SKM-1 (cell line): Measurements from ENCODE around the gene PGPEP1.
"Not testable (repeated sequence)": the region's sequence is repeated elsewhere in the genome, so short reads cannot be mapped to it uniquely, and the experiment has no call there.

Experiments used
- DNase-seq: peaks from one replicate; lab custom pipeline; 2025; ENCODE audit not compliant: unreplicated experiment; lab: John Stamatoyannopoulos, UW

PGPEP1 gene

GRCh38 chr19:18389726-18390064, 49.3 kb downstream of the PGPEP1 start:
- no peak for DNase-seq

- no peak for DNase-seq
Measured at GRCh38 chr19:18390065-18390907, 49.9 kb downstream of the PGPEP1 start.

- DNase-seq, result no peak
Measured at GRCh38 chr19:18391509-18392075, 51.2 kb downstream of the PGPEP1 start.

GRCh38 chr19:18392417-18392816, 52.0 kb downstream of the PGPEP1 start:
- DNase-seq, result peak; percentile 65

- DNase-seq, result no peak
Measured at GRCh38 chr19:18392926-18393325, 52.5 kb downstream of the PGPEP1 start.

GRCh38 chr19:18393836-18394235, 53.4 kb downstream of the PGPEP1 start:
- DNase-seq, result no peak

GRCh38 chr19:18396471-18397241, 56.3 kb downstream of the PGPEP1 start:
- DNase-seq, result no peak

- peak; percentile 93 for DNase-seq
Measured at GRCh38 chr19:18397242-18398202, 57.1 kb downstream of the PGPEP1 start, which contains the start of gene LRRC25. Gene LRRC25 (minus strand): TSS chr19:18397622. CDS start chr19:18396963, 659 bp downstream.

GRCh38 chr19:18399008-18399407, 58.6 kb downstream of the PGPEP1 start:
- DNase-seq, result no peak

- DNase-seq, result peak; percentile 76
Measured at GRCh38 chr19:18401580-18402112, 61.2 kb downstream of the PGPEP1 start.

GRCh38 chr19:18402455-18403248, 62.3 kb downstream of the PGPEP1 start:
- DNase-seq, result not testable (repeated sequence)

GRCh38 chr19:18405754-18406153, 65.4 kb downstream of the PGPEP1 start:
- DNase-seq, result not testable (repeated sequence)

GRCh38 chr19:18406749-18407148, 66.4 kb downstream of the PGPEP1 start:
- no peak for DNase-seq

- peak; percentile 42 for DNase-seq
Measured at GRCh38 chr19:18408053-18408476, 67.7 kb downstream of the PGPEP1 start.

GRCh38 chr19:18412610-18413239, 72.3 kb downstream of the PGPEP1 start:
- DNase-seq, result no peak

- DNase-seq, result peak; percentile 29
Measured at GRCh38 chr19:18414504-18415177, 74.2 kb downstream of the PGPEP1 start.

GRCh38 chr19:18415178-18415867, 74.9 kb downstream of the PGPEP1 start:
- peak; percentile 81 for DNase-seq

- DNase-seq, result peak; percentile 71
Measured at GRCh38 chr19:18416778-18417249, 76.4 kb downstream of the PGPEP1 start.
